ENCODE measurements around the gene TMEM175.
"Not testable (repeated sequence)": the region's sequence is repeated elsewhere in the genome, so short reads cannot be mapped to it uniquely, and the experiment has no call there.

Gene TMEM175

GRCh38 chr4:995311-996026 lies 63.2 kb downstream of the TMEM175 start:
- Histone ChIP-seq H3K27me3 (peaks cover 57% of the 10 kb centered on the region), H3K4me3 (no peak overlapping the region), H3K4me2 (no peak overlapping the region), H3K4me1 (peaks cover 24% of the 10 kb centered on the region), H3K9me3 (no peaks in the 10 kb centered on the region), H4K20me1 (peaks cover 91% of the 10 kb centered on the region), H3K27ac (no peak overlapping the region), H3K9ac (no peak overlapping the region), H3K36me3 (peaks cover 19% of the 10 kb centered on the region; the same call in 1 of the 2 replicates)
- no peak for TF ChIP-seq Cebpa-rat (IDR thresholded peaks at IDR 0.05)

GRCh38 chr4:996030-996996 lies 64.1 kb downstream of the TMEM175 start:
- Histone ChIP-seq H3K9ac (no peak overlapping the region), H3K27ac (no peak overlapping the region), H3K9me3 (no peaks in the 10 kb centered on the region), H4K20me1 (peaks cover 91% of the 10 kb centered on the region), H3K36me3 (peaks cover 11% of the 10 kb centered on the region; the same call in 1 of the 2 replicates), H3K4me2 (no peak overlapping the region), H3K4me3 (no peak overlapping the region), H3K27me3 (peaks cover 65% of the 10 kb centered on the region), H3K4me1 (peaks cover 26% of the 10 kb centered on the region)
- TF ChIP-seq Cebpa-rat (IDR thresholded peaks at IDR 0.05): no peak

GRCh38 chr4:996997-997374 lies 64.7 kb downstream of the TMEM175 start:
- H3K27ac ChIP-seq: no peak overlapping the region
- H3K9ac ChIP-seq: no peak overlapping the region
- H3K27me3 ChIP-seq: peaks cover 72% of the 10 kb centered on the region
- peaks cover 4% of the 10 kb centered on the region; the same call in 1 of the 2 replicates for H3K36me3 ChIP-seq
- peak overlapping the region; percentile 58; the same call in 1 of the 2 replicates for H3K4me3 ChIP-seq
- peaks cover 91% of the 10 kb centered on the region for H4K20me1 ChIP-seq
- H3K4me1 ChIP-seq: peaks cover 26% of the 10 kb centered on the region
- H3K4me2 ChIP-seq: 0 out of 2 replicates have a peak overlapping the region, but pooled peaks have one; percentile 71
- no peak for TF ChIP-seq Cebpa-rat (IDR thresholded peaks at IDR 0.05)
- H3K9me3 ChIP-seq: peaks cover 4% of the 10 kb centered on the region; the same call in 1 of the 2 replicates

- Histone ChIP-seq H3K4me1 (peaks cover 26% of the 10 kb centered on the region), H3K4me3 (peak overlapping the region; percentile 58), H3K9ac (no peak overlapping the region), H3K4me2 (peak overlapping the region; percentile 71), H3K36me3 (0 out of 2 replicates have a peak, but pooled peaks cover under 1% of the 10 kb centered on the region), H3K9me3 (peaks cover 9% of the 10 kb centered on the region; the same call in 1 of the 2 replicates), H3K27me3 (peaks cover 77% of the 10 kb centered on the region), H3K27ac (no peak overlapping the region), H4K20me1 (peaks cover 91% of the 10 kb centered on the region)
- TF ChIP-seq Cebpa-rat (IDR thresholded peaks at IDR 0.05): no peak
These were observed 65.3 kb downstream of the TMEM175 start for GRCh38 chr4:997375-998071.

- H3K4me1 ChIP-seq: peaks cover 26% of the 10 kb centered on the region
- H4K20me1 ChIP-seq: peaks cover 86% of the 10 kb centered on the region
- H3K27ac ChIP-seq: no peak overlapping the region
- no peaks in the 10 kb centered on the region for H3K36me3 ChIP-seq
- H3K9me3 ChIP-seq: peaks cover 13% of the 10 kb centered on the region; the same call in 1 of the 2 replicates
- H3K4me3 ChIP-seq: no peak overlapping the region
- no peak for TF ChIP-seq Cebpa-rat (IDR thresholded peaks at IDR 0.05)
- no peak overlapping the region; the same call in 1 of the 2 replicates for H3K4me2 ChIP-seq
- H3K9ac ChIP-seq: no peak overlapping the region
- peaks cover 83% of the 10 kb centered on the region for H3K27me3 ChIP-seq
These were observed 65.9 kb downstream of the TMEM175 start for GRCh38 chr4:998096-998691.

- peaks cover 13% of the 10 kb centered on the region; the same call in 1 of the 2 replicates for H3K9me3 ChIP-seq
- peaks cover 95% of the 10 kb centered on the region for H3K27me3 ChIP-seq
- H3K9ac ChIP-seq, H3K4me3 ChIP-seq, H3K27ac ChIP-seq, H3K36me3 ChIP-seq: not testable (repeated sequence)
- peaks cover 88% of the 10 kb centered on the region for H4K20me1 ChIP-seq
- peaks cover 26% of the 10 kb centered on the region for H3K4me1 ChIP-seq
- H3K4me2 ChIP-seq: peak overlapping the region; percentile 48
These were observed 67.1 kb downstream of the TMEM175 start for GRCh38 chr4:999240-999863.

- Histone ChIP-seq H3K4me1 (peaks cover 30% of the 10 kb centered on the region), H3K27me3 (peaks cover 98% of the 10 kb centered on the region), H3K4me2 (peak overlapping the region; percentile 48), H3K9me3 (peaks cover 13% of the 10 kb centered on the region; the same call in 1 of the 2 replicates), H3K9ac (no peak overlapping the region), H3K36me3 (no peaks in the 10 kb centered on the region), H3K4me3 (0 out of 2 replicates have a peak overlapping the region, but pooled peaks have one; percentile 4), H3K27ac (no peak overlapping the region), H4K20me1 (peaks cover 90% of the 10 kb centered on the region)
- no peak for TF ChIP-seq Cebpa-rat (IDR thresholded peaks at IDR 0.05)
These were observed 67.7 kb downstream of the TMEM175 start for GRCh38 chr4:999882-1000425.

- Histone ChIP-seq H3K9me3 (peaks cover 13% of the 10 kb centered on the region; the same call in 1 of the 2 replicates), H3K4me2 (peak overlapping the region; percentile 48; the same call in 1 of the 2 replicates), H3K27me3 (peaks cover 99% of the 10 kb centered on the region), H3K9ac (no peak overlapping the region), H3K36me3 (no peaks in the 10 kb centered on the region), H3K4me3 (no peak overlapping the region), H4K20me1 (peaks cover 89% of the 10 kb centered on the region), H3K27ac (no peak overlapping the region), H3K4me1 (peaks cover 36% of the 10 kb centered on the region)
- TF ChIP-seq Cebpa-rat (IDR thresholded peaks at IDR 0.05): no peak
These were observed 68.5 kb downstream of the TMEM175 start for GRCh38 chr4:1000686-1001260.
